ENCODE measurements around the gene NFKB2.
A peak's percentile ranks its signal among the peaks of the same experiment; 100 is the strongest.

NFKB2 gene

DNA sequence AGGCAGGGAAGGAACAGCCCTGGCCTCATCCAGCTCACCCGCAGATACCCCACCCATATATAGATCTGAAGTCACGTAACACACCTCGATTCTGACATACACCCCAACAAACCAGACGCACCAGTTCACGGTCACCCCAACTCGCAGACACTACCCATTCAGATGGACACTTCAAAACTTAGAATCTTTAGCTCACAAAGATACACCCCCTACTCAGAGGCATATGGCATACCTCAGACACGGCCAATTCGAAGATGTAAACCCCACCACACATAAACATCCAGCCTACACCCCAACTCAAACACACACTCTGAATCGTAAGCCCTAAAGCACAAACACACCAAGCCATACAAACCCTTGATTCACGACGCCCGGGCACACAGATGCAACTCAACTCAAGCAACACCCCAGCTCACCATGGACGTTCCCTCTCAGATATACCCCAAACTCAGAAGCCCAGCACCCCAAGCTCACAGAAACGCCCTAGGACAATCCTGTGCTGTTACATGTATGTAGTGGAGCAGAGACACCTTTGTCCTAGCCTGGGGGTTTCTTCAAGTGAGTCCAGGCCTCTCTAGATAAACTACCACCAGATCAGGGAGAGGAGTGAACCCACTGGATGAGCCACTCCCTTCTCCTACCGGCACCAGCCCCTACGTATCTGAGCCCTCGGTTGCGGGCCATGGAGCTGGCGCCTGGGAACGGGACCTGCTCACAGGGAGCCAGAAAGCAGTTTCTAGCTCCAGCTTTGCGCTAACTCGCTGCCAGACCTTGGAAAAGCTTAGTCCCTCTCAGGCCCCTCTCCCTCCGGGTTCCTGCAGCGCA, 14.3 kb downstream of the NFKB2 start:
- no peak for DNase-seq

DNA sequence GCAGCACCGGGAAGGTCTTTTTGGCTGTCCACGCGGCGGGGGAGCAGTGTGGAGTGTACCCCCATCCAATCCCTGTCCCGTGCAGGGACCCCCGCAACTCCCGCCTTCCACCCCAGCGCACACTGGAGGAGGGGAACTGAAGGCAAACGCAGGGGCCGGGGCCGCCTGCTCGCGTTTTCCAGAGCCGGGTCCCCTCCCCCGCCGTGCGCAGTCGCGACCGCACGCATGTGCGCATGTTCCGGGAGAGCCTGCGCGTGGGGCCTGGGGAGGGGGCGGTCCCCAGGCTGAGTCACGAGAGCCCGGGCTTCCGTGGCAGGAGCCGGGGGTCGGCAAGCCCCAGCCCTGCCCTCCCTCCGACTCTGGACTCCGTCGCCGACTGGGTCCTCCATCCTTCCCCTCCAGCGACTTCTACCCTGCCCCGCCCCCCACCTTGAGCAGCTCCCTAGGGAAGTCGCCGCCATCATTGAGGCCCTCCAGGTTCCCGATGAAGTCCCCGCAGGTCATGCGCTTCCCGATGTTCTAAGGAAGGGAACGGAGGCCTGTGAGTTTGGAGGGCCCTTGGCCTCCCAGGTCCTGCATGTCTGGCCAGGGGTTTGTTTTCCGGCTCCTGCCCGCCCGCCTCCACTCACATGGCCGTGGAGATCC, 15.0 kb downstream of the NFKB2 start:
- no peak for DNase-seq

DNA sequence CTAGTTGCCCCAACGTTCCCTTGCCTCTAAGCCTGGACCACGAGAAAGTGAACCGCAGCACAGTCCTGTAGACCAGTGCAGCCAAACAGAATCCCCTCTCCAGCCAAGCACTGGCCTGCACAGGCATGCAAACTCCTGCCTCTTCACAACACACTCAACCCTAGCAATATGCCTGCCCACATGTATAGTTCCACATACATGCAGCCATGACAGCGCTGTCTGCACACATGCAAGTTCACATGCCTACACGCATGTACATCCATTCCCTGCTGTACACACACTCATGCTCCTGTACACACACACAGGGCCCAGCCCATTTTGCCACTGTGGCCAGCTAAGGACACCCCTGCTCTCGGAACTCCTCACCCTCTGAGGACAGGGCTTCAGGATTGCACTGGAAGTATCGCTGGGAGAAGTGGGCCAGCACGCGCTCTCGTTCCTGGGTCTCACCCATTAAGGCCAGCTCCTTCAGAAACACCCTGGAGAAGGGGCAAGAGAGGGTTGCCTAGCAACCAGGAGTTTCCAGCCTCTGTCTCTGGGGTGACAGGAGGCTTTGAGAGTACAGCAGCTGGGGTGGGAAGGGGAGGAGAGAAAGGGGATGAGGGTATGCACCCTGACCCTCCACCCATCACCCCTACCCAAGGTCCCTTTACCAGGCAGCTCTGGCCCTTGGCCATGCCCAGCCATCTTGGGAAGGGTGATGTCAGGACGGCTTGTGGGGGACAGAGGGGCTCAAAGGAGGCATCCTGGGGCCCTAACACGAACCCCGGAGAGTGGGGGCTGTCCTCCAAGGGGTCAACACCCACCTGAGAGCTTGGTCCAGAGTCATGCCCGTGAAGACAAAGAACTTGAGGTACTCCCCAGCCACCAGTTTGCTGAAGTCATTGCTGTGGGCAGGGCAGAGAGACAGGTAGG, 16.1 kb downstream of the NFKB2 start:
- DNase-seq = peak in 1 of 3 experiments; percentile 14

DNA sequence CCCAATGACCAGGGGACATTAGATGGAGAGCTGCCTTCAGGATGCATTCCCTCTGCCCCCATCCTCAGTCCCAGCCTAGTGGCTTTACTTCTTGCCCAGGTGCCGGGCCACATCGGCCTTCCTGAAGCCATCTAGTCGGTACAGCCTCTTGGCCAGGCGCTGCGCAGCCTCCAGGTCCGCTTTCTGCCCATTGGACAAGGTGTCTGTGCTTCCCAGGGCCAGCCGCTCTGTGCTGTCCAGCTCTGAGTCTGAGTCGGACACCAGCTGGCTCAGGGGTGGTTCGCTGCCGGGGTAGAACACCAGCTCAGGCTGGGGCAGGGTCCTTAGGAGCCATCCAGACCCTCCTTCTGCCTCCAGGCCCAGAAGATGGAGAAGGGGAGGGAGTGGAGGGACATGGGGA, 16.8 kb downstream of the NFKB2 start:
- DNase-seq = no peak

DNA sequence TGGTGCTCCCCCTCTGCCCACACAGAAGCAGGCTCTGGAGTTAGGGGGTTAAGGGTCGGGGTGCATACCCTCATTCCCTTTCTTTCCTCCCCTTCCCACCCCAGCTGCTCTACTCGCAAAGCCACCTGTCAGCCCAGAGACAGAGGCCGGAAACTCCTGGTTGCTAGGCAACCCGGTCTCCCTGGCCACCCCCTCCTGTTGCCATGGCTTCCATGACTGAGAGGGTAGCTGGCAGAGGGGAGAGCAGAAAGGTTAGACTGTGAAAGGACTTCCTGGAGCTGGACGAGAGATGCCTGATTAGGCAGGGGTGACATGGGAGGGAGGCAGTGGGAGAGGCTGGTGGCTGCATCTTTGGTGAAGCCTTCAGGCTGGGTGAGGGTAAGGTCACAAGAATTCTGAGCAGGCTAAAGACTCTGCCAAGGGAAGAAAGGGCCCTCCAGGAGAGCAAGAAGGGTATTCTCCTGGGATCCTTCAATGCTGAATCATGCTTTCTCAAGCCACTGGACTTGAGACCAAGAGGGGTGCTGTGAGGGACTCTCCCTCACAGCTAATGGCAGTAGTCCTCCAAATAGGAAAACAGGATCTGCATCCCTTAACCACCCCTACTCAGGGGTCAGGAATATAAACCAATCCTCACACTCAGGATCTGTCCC, 17.7 kb downstream of the NFKB2 start:
- peak; percentile 62 to 89 (median 81) for DNase-seq

DNA sequence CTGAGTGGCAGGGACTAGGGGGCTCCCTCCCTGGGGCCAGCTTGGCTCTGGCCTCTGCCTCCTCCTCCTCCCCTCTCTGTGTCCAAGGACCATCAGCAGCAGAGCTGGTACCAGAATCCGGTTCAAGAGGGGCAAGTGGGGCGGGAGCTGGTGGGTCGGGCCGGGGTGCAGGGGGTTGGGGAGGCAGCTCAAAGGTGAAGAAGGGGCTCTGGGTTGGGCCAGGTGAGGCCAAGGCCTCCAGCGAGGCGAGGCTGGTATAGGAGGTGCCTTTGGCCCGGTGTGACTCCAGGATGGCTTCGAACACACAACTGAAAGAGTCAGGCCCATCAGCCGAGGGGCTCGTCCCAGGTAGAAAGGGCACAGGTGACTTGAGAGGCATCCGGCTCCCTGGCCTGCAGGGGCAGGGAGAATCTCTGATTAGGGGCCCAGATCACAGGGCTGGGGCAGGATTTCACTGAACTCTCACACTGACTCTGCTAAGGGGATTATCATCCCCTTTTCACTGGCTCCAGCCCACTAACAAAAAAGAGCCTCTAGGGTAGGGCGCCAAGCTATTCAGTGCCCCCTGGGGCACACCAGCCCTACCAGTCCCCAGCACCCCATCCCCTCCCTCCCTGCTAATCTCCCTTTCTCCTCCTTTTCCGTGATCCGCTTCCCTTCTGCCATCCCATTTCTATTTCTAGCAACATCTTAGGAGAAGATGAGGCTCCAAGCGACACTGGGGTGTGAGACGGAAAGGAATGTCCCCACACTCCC, 18.5 kb downstream of the NFKB2 start:
- DNase-seq = no peak

DNA sequence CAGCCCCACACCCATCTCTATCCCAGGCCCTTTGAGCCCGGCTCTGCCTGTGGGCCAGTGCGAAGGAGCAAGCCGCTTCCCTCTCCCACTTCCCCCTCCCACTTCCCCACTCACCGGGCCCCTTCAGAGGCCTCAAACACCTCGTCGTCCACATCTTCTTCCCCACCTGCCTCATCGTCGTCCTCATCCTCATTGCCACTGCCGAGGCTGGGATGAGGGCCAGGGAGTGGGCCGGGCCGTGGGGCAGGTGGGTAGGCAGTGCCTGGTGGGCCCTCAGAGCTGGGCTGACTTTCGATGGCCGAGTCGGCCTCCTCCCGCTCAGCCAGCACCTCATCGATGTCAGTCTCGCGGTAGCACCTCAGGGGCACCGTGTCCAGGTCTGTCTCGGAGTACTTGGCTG, 19.2 kb downstream of the NFKB2 start:
- no peak for DNase-seq

DNA sequence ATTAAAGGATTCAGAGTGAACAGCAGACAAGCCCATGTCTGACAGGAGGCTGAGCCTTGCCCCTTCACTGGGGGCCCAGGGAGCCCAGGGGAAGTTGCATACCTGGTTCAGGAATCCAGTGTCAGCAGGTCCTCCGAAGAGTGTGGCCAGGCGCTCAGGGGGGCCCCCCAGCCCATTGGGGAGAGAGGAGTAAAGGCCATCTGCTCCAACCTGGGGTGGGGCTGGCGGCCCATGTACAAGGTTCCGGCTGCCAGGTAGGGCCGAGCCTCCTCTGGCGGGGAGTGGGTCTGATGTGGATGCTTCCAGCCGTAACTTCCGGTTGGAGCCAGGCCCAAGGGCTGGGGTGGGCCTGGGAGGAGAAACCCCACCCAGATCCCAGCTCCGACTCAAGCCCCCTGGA, 20.8 kb downstream of the NFKB2 start:
- no peak for DNase-seq

DNA sequence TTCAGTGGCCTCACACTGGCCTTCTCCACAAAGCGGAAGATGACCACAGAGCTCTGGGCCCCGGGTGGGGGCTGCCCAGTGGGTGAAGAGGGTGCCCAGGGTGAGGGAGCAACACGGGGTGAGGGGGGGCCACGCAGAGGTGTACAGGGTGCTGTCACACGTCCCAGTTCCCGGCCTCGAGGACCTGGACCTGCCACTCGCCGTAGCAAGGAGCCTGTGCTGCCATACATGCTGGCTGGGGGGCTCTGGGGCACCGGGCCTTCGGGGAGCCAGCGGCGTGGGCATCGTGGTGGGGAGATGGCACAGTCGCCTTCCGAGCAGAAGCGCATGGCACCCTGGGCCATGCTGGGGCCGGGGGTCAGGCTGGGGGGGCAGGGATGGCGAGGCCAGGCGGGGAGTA, 21.2 kb downstream of the NFKB2 start:
- DNase-seq = no peak

DNA sequence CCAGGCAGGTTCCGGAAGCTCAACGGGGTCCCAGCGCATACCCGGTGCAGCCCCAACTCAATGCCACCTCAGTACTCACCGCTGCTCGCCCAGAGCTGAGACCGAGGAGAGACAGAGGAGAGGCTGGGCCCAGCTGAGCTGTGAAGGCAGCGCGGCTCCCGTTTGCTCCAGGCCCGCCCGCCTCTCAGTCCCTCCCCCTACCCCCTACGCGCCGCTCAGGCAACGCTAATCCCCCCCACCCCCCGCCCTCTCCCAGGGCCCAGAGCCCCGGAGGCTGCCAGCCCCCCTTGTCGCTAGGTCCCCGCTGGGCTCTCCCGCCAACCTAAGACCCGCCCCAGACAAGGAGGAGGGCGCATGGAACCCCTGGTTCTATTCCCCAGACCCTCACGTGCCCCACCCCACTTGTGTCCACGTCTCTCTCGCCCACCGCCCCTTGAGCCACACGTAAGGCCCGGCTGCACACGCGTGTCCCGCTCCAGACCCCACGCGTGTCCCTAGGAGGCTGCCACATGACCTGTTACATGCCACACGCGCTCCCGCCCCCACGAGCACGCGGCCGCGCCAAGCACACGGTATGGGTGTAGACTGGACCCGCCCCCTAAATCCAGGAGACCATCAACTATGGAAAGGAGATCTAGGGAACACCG, 23.2 kb downstream of the NFKB2 start, which contains the start of gene PSD:
Gene PSD (minus strand): TSS at position 164 of the 647 bp plus-strand sequence. CDS start 1,747 bp downstream, outside the sequence.
- peak; percentile 56 to 88 (median 83) for DNase-seq

DNA sequence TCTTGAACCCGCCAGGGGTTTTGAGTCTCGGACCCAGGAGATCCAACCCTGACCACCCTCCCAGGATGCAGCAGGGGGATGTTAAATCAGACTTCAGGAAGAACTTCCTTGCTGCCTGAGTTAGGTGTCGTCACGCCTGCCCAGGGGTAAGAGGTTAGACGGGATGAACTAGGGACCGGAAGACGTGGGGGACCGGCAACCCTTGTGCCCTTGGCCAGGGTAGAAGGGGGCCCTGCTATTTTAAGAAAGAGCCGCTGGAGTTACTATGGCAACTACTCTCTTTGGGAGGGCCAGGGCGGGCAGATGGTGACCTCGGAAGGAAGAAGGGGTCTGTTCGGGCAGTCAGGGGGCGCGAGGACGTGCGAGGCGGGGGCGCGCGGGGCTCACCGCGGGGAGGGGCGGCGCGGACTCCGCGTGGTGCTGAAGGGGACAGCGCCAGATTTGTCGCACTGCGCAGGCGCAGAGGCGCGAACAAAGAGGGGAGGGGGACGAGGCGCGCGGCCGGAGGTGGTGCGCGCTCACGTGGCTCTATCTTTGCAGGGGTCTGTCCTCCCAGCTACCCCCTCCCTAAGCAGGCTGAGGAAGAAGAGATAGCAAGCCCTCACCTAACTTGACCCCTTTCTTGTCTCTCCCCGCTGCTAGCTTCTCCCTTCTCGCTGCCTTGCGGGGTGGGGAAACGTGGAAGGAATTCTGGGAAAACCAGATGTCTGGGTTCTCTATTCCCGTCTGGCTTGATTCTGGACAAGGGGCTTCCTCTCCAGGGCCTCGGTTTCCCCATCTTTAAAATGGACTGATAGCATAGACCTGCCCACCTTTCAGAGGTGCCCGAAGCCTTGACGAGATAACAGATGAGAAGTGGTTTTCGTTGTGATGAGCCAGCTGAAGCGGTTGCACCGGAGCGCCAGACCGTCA, 24.0 kb downstream of the NFKB2 start:
- DNase-seq = peak; percentile 73 to 89 (median 88)

DNA sequence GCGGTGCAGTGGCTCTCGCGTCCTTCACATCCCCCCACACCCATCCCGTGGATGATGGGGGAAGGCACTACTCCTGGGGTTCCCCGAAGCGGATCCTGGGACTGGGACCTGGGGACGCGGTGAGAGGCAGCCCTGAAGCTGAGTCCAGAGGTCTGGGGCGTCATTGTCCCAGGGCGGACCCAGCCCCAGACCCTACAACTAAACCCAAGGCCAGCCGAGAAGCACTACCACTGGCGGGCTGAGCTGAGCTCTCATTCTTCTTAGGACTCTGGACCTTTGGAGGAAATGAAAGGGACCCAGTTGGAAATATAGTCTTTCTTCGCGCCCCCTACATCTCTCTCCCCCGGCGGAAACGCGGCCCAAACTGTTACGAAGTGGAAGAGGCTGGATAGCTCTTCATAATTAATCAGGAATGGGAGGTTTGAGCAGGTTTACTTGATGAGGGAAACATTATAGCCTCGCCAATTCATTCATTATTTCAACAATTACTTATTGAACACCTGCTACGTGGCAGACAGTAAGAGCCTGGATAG, 24.7 kb downstream of the NFKB2 start:
- no peak for DNase-seq

DNA sequence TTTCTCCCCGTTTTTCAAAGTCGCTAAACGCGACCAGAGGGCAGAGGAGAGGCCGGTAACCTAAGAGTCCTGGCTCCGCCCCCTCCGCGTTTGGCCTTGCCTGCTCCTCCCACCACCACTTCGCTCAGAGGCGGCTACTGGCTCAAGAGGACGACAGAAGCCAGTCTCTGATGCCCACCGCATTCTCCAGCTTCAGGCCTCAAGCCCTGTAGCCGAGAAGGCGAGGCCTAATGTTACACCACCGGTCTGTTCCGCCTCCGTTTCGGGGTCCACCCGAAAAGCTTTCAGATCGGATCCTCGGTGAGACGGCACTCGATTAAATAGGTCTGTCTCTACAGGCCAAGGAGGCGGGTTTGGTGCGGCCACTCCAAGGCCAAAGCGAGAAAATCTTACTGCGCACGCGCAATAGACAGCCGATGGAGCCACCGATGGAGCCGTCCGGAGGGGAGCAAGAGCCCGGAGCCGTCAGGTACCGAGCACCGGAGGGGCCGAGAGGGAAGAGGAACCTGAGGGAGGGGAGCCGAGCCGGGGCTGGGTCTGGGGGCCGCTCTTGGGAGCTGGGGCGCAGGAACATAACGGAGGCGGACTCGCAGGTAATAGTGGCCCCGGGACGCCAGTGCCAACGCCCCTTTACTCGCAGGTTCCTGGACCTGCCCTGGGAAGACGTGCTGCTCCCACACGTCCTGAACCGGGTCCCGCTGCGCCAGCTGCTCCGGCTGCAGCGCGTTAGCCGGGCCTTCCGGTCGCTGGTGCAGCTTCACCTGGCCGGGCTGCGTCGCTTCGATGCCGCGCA, 25.4 kb downstream of the NFKB2 start, which contains the start of gene FBXL15:
Gene FBXL15 (plus strand): TSS at position 123 of the 793 bp plus-strand sequence. CDS start 294 bp downstream, at position 417.
- peak; percentile 94 to 97 (median 97) for DNase-seq

DNA sequence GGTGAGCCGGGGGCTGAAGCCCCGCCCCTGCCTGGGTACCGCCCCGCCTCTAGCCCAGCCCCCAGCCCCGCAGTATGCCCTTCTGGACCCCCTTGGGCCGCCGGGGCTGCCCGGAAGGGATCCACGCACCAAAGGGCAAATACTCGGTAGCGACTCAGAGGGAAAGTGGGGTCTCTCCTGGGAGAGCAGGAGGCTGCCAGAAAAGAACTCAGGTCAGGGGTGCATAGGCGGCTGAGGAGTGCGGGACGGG, 25.9 kb downstream of the NFKB2 start:
- DNase-seq = no peak

DNA sequence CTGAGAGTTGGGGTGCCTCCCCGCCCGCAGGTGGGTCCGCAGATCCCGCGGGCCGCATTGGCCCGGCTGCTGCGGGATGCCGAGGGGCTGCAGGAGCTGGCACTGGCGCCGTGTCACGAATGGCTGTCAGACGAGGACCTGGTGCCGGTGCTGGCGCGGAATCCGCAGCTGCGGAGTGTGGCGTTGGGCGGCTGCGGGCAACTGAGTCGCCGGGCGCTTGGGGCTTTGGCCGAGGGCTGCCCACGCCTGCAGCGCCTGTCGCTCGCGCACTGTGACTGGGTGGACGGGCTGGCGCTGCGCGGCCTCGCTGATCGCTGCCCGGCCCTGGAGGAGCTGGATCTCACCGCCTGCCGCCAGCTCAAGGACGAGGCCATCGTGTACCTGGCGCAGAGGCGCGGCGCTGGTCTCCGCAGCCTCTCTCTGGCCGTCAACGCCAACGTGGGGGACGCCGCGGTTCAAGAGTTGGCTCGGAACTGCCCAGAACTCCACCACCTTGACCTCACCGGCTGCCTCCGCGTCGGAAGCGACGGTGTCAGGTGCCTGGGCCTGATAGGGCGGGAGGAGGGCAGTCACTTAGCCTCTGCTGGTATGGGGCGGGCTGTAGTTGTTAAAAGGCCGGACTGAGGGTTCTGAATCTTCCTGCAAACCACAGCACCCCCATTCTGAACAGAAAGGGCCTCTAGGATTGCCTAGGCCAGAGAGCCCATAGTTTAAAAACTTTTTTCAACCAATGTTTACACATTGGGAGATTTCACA, 26.4 kb downstream of the NFKB2 start:
- DNase-seq = peak in 2 of 3 experiments; percentile 32 to 49

DNA sequence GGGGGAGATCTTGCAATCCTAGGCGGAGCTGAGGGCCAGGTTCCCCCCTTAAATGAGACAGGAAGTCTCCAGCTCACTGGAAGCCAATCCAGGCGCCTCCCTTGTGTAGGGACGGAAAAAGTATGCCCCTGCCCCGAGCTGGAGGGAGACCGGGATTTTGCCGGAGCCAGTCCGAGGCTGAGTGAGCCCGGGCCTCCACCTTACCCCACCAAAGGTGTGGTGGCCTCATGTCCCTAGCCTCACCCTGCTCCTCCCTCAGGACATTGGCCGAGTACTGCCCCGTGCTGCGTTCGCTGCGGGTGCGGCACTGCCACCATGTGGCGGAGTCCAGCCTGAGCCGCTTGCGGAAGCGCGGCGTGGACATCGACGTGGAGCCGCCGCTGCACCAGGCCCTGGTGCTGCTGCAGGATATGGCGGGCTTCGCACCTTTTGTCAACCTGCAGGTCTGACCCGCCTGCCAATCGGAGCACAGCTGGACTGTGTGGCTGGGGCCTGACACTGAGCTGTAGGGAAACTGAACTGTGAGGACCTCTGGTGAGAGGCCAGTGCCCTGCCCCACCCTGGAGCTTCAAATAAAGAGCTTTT, 27.1 kb downstream of the NFKB2 start:
- peak; percentile 28 to 46 (median 39) for DNase-seq

DNA sequence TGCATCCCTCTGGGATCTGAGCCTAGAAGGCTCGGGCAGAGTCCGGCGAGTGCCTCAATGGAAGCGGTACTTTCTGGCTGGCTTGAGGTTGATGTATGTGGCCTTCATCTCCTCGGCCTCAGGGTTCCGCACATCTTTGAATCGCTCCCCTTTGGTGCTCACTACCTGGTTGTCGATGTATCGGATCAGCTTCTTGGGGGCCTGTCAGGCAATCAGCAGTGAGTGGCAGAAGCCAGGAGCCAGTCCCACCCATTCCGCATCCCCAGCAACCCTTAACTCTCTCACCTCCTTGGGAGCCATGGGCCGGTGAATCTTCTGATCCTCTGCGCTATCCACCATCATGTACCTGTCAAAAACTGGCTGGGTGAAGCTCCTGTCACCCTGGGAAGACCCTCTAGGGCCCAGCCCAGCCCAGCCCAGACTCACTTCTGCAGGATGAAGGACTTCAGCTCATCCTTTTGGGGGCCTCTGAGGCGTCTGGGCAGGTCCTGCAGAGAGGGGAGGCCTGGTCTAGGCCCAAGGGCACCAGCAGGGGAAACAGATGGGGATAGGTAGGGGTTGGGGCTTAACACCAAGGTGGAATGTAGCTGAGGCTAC, 28.0 kb downstream of the NFKB2 start:
- DNase-seq = no peak

DNA sequence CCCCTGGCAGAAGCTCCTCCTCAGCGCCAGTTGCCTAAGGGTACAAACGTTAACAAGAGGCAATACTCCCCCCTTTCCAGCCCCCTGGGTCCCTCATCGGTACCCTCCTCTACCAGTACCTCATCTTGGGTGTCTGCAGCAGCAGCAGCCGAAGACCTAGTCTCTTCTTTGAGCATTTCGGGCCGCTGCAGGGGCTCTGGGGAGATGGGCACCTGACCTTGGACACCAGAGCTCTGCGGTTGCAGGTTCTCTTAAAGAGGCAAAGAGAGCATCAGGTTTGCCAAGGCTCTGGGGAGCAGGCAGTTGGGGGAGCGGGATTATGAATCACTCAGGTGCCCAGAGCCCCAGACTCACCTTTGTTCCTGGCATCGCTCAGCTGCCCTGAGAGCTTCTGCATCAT, 28.6 kb downstream of the NFKB2 start:
- no peak for DNase-seq
